COR-L47 (cell line): Measurements from ENCODE around the gene GUCA2A.

ENCODE experiments used
- DNase-seq: peaks from one replicate; lab custom pipeline; 2025; lab: John Stamatoyannopoulos, UW

GUCA2A gene

DNA sequence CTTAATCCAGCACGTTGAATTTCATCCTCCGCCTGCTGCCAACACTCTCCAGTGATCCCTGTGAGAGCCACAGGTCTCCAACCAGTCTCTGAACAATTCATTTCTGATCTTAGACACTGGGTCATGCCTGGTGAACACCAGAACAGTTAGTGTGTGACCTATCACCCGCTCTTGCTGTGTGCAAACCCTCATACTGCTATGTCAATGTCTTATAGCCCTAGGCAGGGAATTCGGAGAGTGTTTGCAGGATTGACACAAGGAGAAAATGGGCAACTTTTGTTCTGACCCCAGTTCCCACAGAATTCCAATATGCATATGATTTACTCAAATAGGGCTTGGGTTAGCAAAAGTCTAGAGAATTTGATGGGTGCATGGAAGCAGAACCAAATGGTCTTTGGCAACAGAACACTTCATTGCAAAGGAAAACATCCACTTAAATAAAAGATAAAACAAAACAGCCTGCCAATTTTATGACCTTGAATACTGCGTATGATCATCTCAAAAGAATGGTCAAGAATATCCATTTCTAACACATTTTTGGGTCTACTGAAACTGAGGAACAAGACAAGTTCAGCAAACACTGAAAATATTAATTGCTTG lies 34.4 kb downstream of the GUCA2A start:
- no peak for DNase-seq

DNA sequence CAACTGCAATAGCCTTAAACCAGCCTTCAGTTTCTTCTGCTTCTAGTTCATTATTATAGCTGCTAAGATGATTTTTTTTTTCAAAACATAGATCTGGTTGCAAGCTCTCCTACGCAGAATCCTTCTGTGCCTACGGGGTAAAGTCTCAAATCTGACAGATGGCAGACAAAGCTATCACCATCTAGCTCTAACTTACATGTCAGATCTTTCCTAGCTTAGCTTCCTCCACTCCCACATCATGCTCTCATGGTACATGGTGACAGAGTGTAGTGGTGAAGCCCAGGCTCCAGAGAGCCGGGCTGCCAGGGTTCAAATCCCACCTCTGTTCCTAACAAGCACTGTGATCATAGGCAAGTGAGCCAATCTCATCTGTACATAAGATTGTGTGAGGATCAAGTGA lies 35.6 kb downstream of the GUCA2A start:
- no peak for DNase-seq

DNA sequence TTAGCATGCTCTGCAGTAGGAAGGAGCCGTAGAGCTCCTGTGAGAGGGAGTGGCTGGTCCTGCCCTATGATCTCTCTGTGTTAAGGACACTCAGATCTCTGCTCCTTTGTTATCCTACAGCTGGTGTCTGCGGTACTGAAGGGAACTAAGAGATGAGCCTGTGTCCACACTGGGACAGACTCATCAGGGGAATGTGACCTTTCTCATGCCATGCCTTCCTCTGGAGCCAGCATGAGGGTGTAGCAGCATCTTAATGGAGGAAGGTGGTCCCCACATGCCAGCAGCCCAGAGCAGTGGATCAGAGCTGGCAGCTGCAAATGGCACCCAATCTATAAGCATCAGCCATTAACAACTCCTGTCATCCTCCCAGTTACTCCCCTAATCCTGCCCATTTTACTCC lies 36.0 kb downstream of the GUCA2A start:
- no peak for DNase-seq

DNA sequence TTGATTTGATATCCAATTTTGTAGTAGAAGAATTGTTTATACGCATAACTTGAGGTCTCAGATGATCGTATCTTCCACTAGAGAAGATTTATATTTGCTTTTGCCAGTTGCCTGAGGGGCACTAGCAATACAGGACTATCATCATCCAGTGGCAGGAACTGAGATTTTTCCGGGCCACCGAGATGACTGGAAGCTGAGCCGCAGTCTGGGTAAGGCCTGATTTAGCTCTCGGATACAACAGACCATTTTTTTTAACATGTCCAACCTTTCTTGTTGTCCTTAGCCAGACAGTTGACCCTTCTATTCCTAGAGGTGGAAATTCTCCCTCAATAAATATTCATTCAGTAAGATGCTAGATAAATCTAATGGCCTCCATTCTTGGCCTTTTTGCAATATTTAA lies 36.8 kb downstream of the GUCA2A start:
- DNase-seq, result no peak

DNA sequence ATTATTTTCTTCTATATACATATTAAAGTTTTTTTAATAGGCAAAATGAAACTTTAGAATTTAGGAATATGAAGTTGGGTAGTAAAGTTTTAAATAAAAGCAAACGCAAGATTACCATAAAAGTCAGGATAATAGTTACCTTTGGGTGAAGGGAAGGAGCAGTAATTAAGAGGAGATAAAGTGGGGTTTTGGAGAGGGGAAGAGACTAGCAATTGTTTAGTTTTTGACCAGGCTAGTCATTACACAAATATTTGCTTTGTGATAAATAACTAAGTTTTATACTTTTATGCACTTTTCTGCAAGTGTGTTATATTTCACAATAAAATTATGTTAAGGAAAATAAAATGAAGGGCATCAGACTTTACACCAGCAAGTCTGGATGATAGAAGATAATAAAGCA lies 39.0 kb downstream of the GUCA2A start:
- no peak for DNase-seq

DNA sequence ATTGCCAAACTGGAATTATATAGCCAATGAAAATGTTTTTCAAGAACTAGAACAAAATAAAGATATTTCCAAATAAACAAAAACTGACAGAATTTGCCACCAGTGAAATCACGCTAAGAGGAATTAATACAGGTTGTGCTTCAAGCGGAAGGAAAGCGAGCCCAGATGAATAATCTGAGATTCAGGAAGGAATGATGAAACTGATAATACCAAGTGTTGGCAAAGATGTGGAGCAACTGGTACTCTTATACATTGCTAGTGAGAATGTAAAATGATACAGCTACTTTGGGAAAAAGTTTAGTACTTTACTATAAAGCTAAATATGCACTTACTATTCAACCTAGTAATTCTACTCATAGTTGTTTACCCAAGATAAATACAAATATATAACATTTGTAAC lies 42.1 kb downstream of the GUCA2A start:
- DNase-seq, result no peak

DNA sequence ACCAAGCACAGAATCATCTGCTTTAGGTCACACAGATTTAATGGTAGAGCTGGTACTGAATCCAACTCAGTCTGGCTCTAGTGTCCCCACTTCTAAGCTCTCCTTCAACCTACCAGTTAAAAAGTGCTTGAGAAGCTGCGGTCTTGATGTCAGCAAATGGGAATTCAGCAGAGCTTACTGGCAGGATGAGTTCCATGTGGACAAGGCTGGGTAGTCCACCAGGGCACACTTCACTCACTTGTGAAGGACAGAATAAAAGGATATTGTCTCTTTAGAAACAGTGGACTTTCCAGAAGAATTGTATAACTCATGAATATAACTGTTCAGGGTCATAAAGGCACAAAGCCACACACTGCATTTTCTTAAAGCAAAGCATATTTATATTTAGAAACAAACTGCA lies 46.4 kb downstream of the GUCA2A start:
- DNase-seq, result no peak

DNA sequence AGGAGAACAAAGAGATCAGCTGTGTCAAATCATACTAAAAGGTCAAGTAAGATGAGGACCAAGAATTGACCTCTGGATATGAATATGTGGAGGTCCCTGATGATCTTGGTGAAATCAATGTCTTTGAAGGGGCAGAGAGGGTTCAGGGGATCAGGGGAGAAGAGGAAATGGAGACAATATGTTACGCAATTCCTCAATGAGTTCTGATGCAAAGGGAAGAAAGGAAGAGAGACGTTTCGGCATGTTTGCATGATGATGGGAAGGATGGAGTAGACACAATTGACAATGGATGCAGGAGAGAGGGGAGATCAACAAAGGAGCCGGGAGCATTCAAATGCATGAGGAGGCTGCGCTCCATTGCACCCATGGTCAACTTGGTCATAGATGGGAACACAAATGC lies 47.3 kb downstream of the GUCA2A start:
- DNase-seq, result no peak

DNA sequence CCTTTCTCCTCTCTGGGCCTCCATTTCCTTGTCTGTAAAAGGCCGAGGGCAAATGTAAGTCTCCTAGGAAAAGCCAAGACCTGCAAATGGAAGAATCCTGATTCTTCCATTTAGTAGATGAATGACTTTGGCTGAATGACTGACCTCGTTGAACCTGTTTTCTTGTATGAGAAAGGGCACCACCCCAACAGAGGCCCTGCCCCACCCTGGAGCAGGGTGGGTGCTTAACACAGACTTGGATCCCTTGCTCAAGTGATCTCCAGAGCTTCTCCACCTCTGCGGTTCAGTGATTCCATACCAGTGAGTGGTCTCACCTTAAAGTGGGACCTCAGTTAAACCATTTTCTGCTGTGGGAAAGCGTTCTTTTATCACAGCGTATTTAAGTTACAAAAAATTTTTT lies 50.3 kb downstream of the GUCA2A start:
- no peak for DNase-seq
